Measurements from ENCODE around the gene SSBP3.

Gene SSBP3

DNA sequence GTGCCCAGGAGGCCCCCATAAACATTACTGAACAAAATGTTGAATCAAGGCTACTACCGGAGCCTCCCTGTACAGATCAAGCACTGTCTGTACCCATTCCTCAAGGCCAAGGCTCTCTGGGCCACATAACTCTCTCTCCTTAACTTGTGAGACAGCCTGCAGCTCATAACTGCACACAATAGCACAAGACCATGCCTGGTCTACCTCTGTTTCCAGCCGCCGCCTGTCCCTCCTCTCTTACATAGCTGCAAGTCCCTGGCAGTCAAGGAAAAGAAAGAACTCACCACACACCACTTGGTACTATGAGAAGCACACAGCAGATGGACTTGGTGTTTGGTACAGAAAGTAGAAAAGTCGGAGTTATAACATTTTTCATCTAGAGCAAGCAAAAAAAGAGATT, 91.1 kb downstream of the SSBP3 start:
- no peak for DNase-seq
- Histone ChIP-seq H3K27me3 (no peaks in the 10 kb centered on the region), H3K4me3 (no peak overlapping the region), H3K36me3 (no peaks in the 10 kb centered on the region), H3K4me1 (peaks cover 0 to 51% (median 25%) of the 10 kb centered on the region in 4 donors), H3K27ac (no peak overlapping the region), H3K9me3 (no peaks in the 10 kb centered on the region)
- intact Hi-C loops (cut with DNase I; ENCODE audit: low total_unique reads) = no loop called here
- no peak for TF ChIP-seq CTCF (IDR thresholded peaks at IDR 0.05)

GRCh38 chr1:54314696-54315095, 91.5 kb downstream of the SSBP3 start:
- DNase-seq = no peak
- TF ChIP-seq CTCF (IDR thresholded peaks at IDR 0.05) = no peak
- H3K4me1 ChIP-seq = peaks cover 0 to 55% (median 29%) of the 10 kb centered on the region in 4 donors

DNA sequence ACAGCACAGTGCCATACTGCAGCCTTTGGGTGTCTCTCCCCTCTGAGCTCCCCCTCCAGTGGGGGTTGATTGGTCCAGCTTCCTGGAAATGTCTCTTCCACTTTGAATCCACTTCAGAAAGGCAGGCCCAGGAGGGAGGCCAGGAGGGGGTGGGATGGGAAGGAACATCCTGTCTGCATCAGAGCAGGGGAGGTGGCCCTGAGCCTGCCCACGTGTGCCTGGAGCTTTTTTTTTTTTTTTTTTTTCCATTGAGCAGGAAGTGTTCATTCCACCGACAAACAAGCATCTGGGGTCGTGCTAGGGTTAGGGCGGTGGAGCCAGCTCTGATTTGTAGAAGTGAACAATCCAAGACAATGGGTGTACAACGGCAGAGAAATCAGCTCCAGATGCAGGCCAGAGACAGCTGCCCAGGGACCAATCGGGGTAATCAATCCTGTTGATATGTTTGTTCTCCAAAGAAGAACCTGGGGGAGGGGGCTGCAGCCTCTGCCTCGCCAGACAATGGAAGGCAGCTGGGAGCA, 93.3 kb downstream of the SSBP3 start:
- peaks cover 0 to 72% (median 37%) of the 10 kb centered on the region in 4 donors for H3K4me1 ChIP-seq
- H3K9me3 ChIP-seq = no peaks in the 10 kb centered on the region
- TF ChIP-seq CTCF (IDR thresholded peaks at IDR 0.05) = no peak
- H3K36me3 ChIP-seq = no peaks in the 10 kb centered on the region
- intact Hi-C loops (cut with DNase I; ENCODE audit: low total_unique reads) = no loop called here
- no peak for DNase-seq
- no peak overlapping the region for H3K4me3 ChIP-seq
- H3K27me3 ChIP-seq = no peaks in the 10 kb centered on the region
- no peak overlapping the region for H3K27ac ChIP-seq

More at GRCh38 chr1:54314696-54315095, 91.5 kb downstream of the SSBP3 start:
- no peaks in the 10 kb centered on the region for H3K36me3 ChIP-seq
- H3K9me3 ChIP-seq = no peaks in the 10 kb centered on the region
- no peaks in the 10 kb centered on the region for H3K27me3 ChIP-seq
- H3K27ac ChIP-seq = no peak overlapping the region
- intact Hi-C loops (cut with DNase I; ENCODE audit: low total_unique reads) = no loop called here
- no peak overlapping the region for H3K4me3 ChIP-seq

DNA sequence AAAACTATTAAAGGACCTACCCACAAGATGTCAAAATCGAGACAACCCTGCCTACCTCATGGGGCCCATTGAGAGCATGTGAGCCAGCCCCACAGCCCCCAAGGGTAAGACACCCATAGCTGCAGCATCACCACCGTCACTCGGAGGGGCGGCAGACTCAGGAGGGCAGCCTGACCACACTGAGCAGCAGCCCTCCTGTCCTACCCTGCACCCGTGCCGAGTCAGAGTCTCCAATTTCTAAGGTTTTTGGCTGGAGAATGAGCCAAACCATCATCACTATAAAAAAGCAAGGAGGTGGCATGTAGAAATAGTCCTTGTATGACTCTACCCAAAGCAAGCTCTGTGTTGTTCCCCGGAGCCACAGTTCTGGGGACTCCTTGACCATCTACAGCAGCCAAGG, 94.7 kb downstream of the SSBP3 start:
- Histone ChIP-seq H3K27ac (peak overlapping the region in 1 of 2 donors; percentile 4), H3K4me1 (peaks cover 0 to 75% (median 37%) of the 10 kb centered on the region in 4 donors), H3K36me3 (no peaks in the 10 kb centered on the region), H3K9me3 (no peaks in the 10 kb centered on the region), H3K4me3 (no peak overlapping the region), H3K27me3 (no peaks in the 10 kb centered on the region)
- intact Hi-C loops (cut with DNase I; ENCODE audit: low total_unique reads) = no loop called here
- no peak for DNase-seq
- no peak for TF ChIP-seq CTCF (IDR thresholded peaks at IDR 0.05)

DNA sequence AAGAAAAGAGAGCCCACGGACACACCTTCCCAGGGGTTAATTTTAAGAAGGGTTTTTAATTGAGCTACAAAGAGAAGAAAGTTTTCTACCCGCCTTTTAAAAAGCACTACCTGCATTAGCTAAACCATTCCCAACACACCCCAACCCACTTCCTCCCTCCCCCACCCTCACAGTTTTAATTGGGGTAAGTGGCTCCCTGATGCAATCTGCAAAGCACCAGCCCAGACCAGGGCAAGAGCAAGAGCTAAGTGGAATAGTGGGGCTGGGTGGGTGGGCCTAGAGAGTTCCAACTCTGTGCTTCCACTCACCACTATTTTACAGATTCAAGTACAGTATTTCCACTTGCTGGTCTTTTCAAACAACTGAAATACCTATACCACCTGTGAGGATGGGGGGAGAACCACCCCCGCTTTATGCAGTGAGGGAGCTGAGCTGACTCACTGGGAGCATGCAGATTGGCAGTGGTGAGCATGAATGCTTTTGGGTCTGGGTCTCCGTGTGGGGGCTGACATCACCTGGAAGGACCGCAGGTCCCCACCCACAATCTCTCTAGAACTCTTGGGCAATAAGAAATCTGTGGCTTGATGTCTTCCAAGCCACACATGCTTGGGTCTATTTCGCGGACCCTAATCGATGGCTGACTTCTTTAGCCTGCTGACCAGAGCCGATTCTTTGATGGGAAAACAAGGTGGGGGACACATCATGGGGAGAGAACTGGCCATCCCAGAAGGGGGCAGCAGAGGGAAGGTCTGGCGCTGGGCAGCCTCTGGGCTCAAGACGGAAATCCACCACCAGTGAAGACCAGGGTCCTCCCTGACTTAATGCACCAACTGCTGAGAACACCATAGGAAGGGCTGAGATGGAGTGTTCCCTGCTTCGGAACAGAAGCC, 95.5 kb downstream of the SSBP3 start:
- DNase-seq = no peak
- Histone ChIP-seq H3K27ac (peak overlapping the region; percentile 4 to 52), H3K27me3 (no peaks in the 10 kb centered on the region), H3K9me3 (no peaks in the 10 kb centered on the region), H3K36me3 (no peaks in the 10 kb centered on the region), H3K4me1 (peaks cover 0 to 80% (median 37%) of the 10 kb centered on the region in 4 donors), H3K4me3 (no peak overlapping the region)
- intact Hi-C loops (cut with DNase I; ENCODE audit: low total_unique reads) = no loop called here
- peak; percentile 10 to 33 for TF ChIP-seq CTCF (IDR thresholded peaks at IDR 0.05)

Data from tibial artery (tissue), 4 donors.